Stimulated activated CD8-positive, alpha-beta memory T cell treated with anti-CD3 and anti-CD28 coated beads, Interleukin-7, amount 100 ng/mL, for 4 hours (primary cell): Measurements from ENCODE around the gene FAM209A.
"Not testable (repeated sequence)": the region's sequence is repeated elsewhere in the genome, so short reads cannot be mapped to it uniquely, and the experiment has no call there.

ENCODE experiments used
- DNase-seq, 2 donors: peaks; one replicate each; pipeline ENCODE4 v3.0.0-alpha.2; 2020; ENCODE audit warnings: low read depth in 2 of 2

Gene FAM209A

GRCh38 chr20:56540415-56540814 lies 15.9 kb downstream of the FAM209A start:
- DNase-seq, result no peak

- DNase-seq, result no peak
Observed at GRCh38 chr20:56542489-56543030, 18.0 kb downstream of the FAM209A start.

GRCh38 chr20:56551571-56551970 lies 27.0 kb downstream of the FAM209A start:
- DNase-seq, result no peak

GRCh38 chr20:56552911-56553629 lies 28.5 kb downstream of the FAM209A start:
- DNase-seq, result no peak

GRCh38 chr20:56554869-56555268 lies 30.3 kb downstream of the FAM209A start:
- DNase-seq, result no peak

GRCh38 chr20:56558968-56559367 lies 34.4 kb downstream of the FAM209A start:
- DNase-seq, result no peak

GRCh38 chr20:56564526-56564925 lies 40.0 kb downstream of the FAM209A start:
- not testable (repeated sequence) for DNase-seq

GRCh38 chr20:56565511-56565910 lies 41.0 kb downstream of the FAM209A start:
- DNase-seq, result no peak

- no peak for DNase-seq
Observed at GRCh38 chr20:56566621-56567020, 42.1 kb downstream of the FAM209A start.

GRCh38 chr20:56570832-56571231 lies 46.3 kb downstream of the FAM209A start:
- no peak for DNase-seq

GRCh38 chr20:56572172-56572571 lies 47.6 kb downstream of the FAM209A start:
- DNase-seq, result no peak

GRCh38 chr20:56573986-56574385 lies 49.4 kb downstream of the FAM209A start:
- no peak for DNase-seq

- no peak for DNase-seq
Observed at GRCh38 chr20:56574531-56575142, 50.1 kb downstream of the FAM209A start.

- no peak for DNase-seq
Observed at GRCh38 chr20:56575157-56575556, 50.6 kb downstream of the FAM209A start.
